ENCODE results near the gene CLDN9. TPM values are rescaled to one million over a fixed set of nuclear protein-coding genes. Genes with fewer than 3 reads are reported as not detected.

CLDN9 gene
- total RNA-seq, 1 donor from 2014 or later = not detected

DNA sequence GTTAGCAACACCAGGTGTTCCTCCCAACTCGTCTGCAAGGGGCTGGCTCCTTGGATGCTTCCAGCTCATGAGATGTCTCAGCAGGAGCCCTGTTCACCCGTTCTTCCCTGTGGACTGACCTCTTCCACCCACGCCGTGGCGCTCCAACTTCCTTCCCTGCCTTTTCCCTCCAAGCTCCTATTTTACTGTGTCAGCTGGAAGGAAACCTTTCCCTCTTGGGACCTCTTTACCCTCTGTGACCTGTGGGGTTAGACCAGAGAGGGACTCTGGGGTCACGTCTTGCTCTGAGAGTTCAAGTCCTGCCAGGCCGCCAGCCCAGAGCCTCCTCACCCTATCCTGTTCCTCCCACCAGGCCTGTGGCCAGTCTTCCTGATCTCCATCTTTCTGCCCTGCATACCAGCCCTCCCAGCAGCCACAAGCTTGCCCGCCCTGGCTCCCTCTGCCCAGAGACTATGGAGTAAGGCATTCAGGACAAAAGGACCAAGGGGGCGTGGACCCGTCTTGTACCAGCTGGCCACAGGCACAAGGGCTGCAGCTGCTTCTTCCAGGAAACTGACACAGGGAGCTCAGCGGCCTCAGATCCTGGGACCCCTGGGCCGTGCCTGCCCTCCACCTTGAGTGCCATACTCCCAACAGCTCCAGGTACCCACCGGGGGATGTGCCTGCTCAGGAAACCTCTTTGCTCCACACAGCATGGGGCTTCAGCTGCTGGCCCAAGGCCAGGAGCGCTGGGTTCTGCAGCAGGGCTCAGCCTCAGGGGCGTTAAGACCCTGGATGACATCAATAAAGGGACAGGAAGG is 40.5 kb upstream of the CLDN9 start:
- no peak for TF ChIP-seq CTCF (IDR thresholded peaks at IDR 0.05)
- no peak for DNase-seq (ENCODE audit: low spot score)
- no peaks in the 10 kb centered on the region for H3K36me3 Mint-ChIP-seq (ENCODE audit: low read depth)
- no peaks in the 10 kb centered on the region for H3K27me3 Mint-ChIP-seq (ENCODE audit: low read depth)
- H3K9me3 Mint-ChIP-seq (ENCODE audit: low read depth) = no peaks in the 10 kb centered on the region
- no peak overlapping the region for H3K4me3 Mint-ChIP-seq (ENCODE audit: unreplicated experiment)
- H3K27ac Mint-ChIP-seq (ENCODE audit: unreplicated experiment) = no peak overlapping the region
- peaks cover 13% of the 10 kb centered on the region for H3K4me1 Mint-ChIP-seq (ENCODE audit: low read depth)

DNA sequence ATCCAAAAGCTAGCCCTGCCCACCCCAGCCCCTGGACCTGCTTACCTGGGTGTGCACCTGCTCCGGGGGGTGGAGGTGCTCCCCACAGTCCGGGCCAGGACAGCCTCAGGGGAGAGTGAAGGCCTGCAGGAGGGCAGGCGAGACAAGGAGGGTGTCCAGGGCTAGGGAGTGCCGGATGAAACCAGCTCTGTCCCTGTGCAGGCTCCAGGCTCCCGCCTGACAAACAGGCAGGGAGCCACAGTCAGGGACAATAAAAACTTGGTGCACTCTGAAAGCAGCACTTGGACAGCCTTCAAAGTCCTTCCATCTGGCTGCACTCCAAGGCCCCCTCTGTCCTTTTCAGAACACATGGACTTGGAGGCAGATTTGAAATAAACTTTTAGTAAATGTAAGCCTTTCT is 39.6 kb upstream of the CLDN9 start:
- Mint-ChIP-seq H3K9me3 (ENCODE audit: low read depth) (no peaks in the 10 kb centered on the region), H3K4me3 (ENCODE audit: unreplicated experiment) (no peak overlapping the region), H3K36me3 (ENCODE audit: low read depth) (no peaks in the 10 kb centered on the region), H3K27me3 (ENCODE audit: low read depth) (no peaks in the 10 kb centered on the region), H3K4me1 (ENCODE audit: low read depth) (peaks cover 12% of the 10 kb centered on the region), H3K27ac (ENCODE audit: unreplicated experiment) (no peak overlapping the region)
- no peak for DNase-seq (ENCODE audit: low spot score)
- TF ChIP-seq CTCF (IDR thresholded peaks at IDR 0.05) = no peak

GRCh38 chr16:2973605-2974318 is 39.0 kb upstream of the CLDN9 start:
- Mint-ChIP-seq H3K4me3 (ENCODE audit: unreplicated experiment) (no peak overlapping the region), H3K27me3 (ENCODE audit: low read depth) (no peaks in the 10 kb centered on the region), H3K36me3 (ENCODE audit: low read depth) (no peaks in the 10 kb centered on the region), H3K4me1 (ENCODE audit: low read depth) (peaks cover 5% of the 10 kb centered on the region), H3K27ac (ENCODE audit: unreplicated experiment) (no peak overlapping the region), H3K9me3 (ENCODE audit: low read depth) (no peaks in the 10 kb centered on the region)
- no peak for DNase-seq (ENCODE audit: low spot score)
- no peak for TF ChIP-seq CTCF (IDR thresholded peaks at IDR 0.05)

- H3K27ac Mint-ChIP-seq (ENCODE audit: unreplicated experiment) = no peak overlapping the region
- no peaks in the 10 kb centered on the region for H3K36me3 Mint-ChIP-seq (ENCODE audit: low read depth)
- no peak for TF ChIP-seq CTCF (IDR thresholded peaks at IDR 0.05)
- peaks cover 5% of the 10 kb centered on the region for H3K4me1 Mint-ChIP-seq (ENCODE audit: low read depth)
- no peak overlapping the region for H3K4me3 Mint-ChIP-seq (ENCODE audit: unreplicated experiment)
- no peaks in the 10 kb centered on the region for H3K9me3 Mint-ChIP-seq (ENCODE audit: low read depth)
- H3K27me3 Mint-ChIP-seq (ENCODE audit: low read depth) = no peaks in the 10 kb centered on the region
- no peak for DNase-seq (ENCODE audit: low spot score)
Observed at GRCh38 chr16:2974319-2975056, 38.2 kb upstream of the CLDN9 start.

DNA sequence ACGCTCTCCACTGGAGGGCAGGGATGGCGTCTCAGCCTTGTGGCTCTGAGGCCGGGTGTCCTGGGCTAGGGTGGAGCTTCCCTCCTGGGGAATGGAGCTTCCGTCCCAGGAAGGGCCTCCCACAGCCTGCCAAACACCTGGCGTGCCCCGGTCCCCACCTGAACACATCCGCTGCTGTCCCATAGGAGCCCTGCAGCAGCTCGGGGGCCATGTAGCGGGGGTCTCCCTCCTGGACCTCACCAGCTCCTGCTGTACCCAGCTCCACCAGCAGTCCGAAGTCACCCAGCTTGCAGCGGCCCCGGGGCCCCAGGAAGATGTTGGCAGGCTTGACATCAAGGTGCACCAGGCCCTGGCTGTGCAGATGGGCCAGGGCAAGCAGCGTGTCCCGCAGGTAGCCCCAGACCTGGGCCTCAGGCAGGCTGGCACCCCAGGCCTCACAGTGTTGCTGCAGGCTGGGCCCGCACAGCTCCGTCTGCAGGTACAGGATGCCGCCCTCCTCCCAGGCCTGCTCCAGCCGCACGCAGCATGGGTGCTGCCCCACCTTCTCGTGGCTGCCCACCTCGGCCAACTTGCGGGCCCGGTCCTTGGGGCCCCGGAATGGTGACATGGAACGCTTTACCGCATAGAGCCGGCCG is 37.4 kb upstream of the CLDN9 start:
- no peak overlapping the region for H3K27ac Mint-ChIP-seq (ENCODE audit: unreplicated experiment)
- DNase-seq (ENCODE audit: low spot score) = no peak
- H3K36me3 Mint-ChIP-seq (ENCODE audit: low read depth) = no peaks in the 10 kb centered on the region
- no peaks in the 10 kb centered on the region for H3K9me3 Mint-ChIP-seq (ENCODE audit: low read depth)
- peaks cover 9% of the 10 kb centered on the region for H3K4me1 Mint-ChIP-seq (ENCODE audit: low read depth)
- no peak for TF ChIP-seq CTCF (IDR thresholded peaks at IDR 0.05)
- no peaks in the 10 kb centered on the region for H3K27me3 Mint-ChIP-seq (ENCODE audit: low read depth)
- no peak overlapping the region for H3K4me3 Mint-ChIP-seq (ENCODE audit: unreplicated experiment)
